HEK293 (cell line): ENCODE measurements around the gene EIF4ENIF1.

Experiments
- HOXD13 ChIP-seq: sonication (generic); formaldehyde crosslinking; IDR thresholded peaks from 2 replicates; pipeline ENCODE4 v1.8.0; 2022; ENCODE audit warnings: missing genetic modification reagents, borderline replicate concordance
- KLF10 ChIP-seq: fragments of 450-650 bp; IDR thresholded peaks from 2 replicates; pipeline ENCODE4 v1.5.1; 2018; ENCODE audit warnings: missing biosample characterization, mild to moderate bottlenecking, missing genetic modification characterization
- PRDM10 ChIP-seq: fragments of 450-650 bp; formaldehyde crosslinking; IDR thresholded peaks from 2 replicates; pipeline ENCODE4 v1.5.1; 2016; ENCODE audit warnings: missing biosample characterization, missing genetic modification characterization
- ZBTB11 ChIP-seq: fragments of 450-650 bp; formaldehyde crosslinking; conservative IDR thresholded peaks from 2 replicates; pipeline ENCODE4 v1.5.1; 2016; ENCODE audit warnings: low read depth, missing biosample characterization, missing genetic modification characterization
- ZFP37 ChIP-seq: fragments of 450-650 bp; formaldehyde crosslinking; IDR thresholded peaks from 2 replicates; pipeline ENCODE4 v1.5.1; 2016; ENCODE audit warnings: missing biosample characterization, missing genetic modification characterization
- ZFP41 ChIP-seq: fragments of 450-650 bp; formaldehyde crosslinking; IDR thresholded peaks from 2 replicates; pipeline ENCODE4 v1.5.1; 2016; ENCODE audit warnings: missing biosample characterization, missing genetic modification characterization, borderline replicate concordance
- ZNF133 ChIP-seq: fragments of 450-650 bp; formaldehyde crosslinking; IDR thresholded peaks from 2 replicates; pipeline ENCODE4 v1.5.1; 2016; ENCODE audit warnings: missing biosample characterization, missing genetic modification characterization
- ZNF311 ChIP-seq: fragments of 450-650 bp; formaldehyde crosslinking; IDR thresholded peaks from 2 replicates; pipeline ENCODE4 v1.5.1; 2017; ENCODE audit warnings: missing biosample characterization, missing genetic modification characterization, borderline replicate concordance
- ZNF37A ChIP-seq: fragments of 450-650 bp; IDR thresholded peaks from 2 replicates; pipeline ENCODE4 v1.5.1; 2018; ENCODE audit warnings: missing biosample characterization, missing genetic modification characterization
- ZNF404 ChIP-seq: fragments of 450-650 bp; formaldehyde crosslinking; IDR thresholded peaks from 2 replicates; pipeline ENCODE4 v1.5.1; 2017; ENCODE audit warnings: missing biosample characterization, missing genetic modification characterization
- ZNF423 ChIP-seq: fragments of 450-650 bp; formaldehyde crosslinking; IDR thresholded peaks from 2 replicates; pipeline ENCODE4 v1.5.1; 2016; ENCODE audit warnings: missing biosample characterization, missing genetic modification characterization
- ZNF48 ChIP-seq: fragments of 450-650 bp; formaldehyde crosslinking; IDR thresholded peaks from 2 replicates; pipeline ENCODE4 v1.5.1; 2016; ENCODE audit warnings: missing biosample characterization, missing genetic modification characterization
- ZNF514 ChIP-seq: fragments of 450-650 bp; formaldehyde crosslinking; IDR thresholded peaks from 2 replicates; pipeline ENCODE4 v1.5.1; 2016; ENCODE audit warnings: missing biosample characterization, missing genetic modification characterization
- ZNF521 ChIP-seq: fragments of 450-650 bp; formaldehyde crosslinking; IDR thresholded peaks from 2 replicates; pipeline ENCODE4 v1.5.1; 2017; ENCODE audit warnings: missing biosample characterization, mild to moderate bottlenecking, missing genetic modification characterization
- ZNF544 ChIP-seq: fragments of 450-650 bp; formaldehyde crosslinking; IDR thresholded peaks from 2 replicates; pipeline ENCODE4 v1.5.0; 2017; ENCODE audit warnings: missing biosample characterization, missing genetic modification characterization
- ZNF623 ChIP-seq: fragments of 450-650 bp; formaldehyde crosslinking; IDR thresholded peaks from 2 replicates; pipeline ENCODE4 v1.5.1; 2016; ENCODE audit warnings: missing biosample characterization, missing genetic modification characterization
- ZNF645 ChIP-seq: fragments of 450-650 bp; formaldehyde crosslinking; IDR thresholded peaks from 2 replicates; pipeline ENCODE4; 2016; ENCODE audit warnings: missing biosample characterization, missing genetic modification characterization
- ZNF692 ChIP-seq: fragments of 450-650 bp; formaldehyde crosslinking; IDR thresholded peaks from 2 replicates; pipeline ENCODE4 v1.5.1; 2016; ENCODE audit warnings: missing biosample characterization, missing genetic modification characterization
- ZNF747 ChIP-seq: fragments of 450-650 bp; formaldehyde crosslinking; IDR thresholded peaks from 2 replicates; pipeline ENCODE4 v1.5.1; 2016; ENCODE audit warnings: missing biosample characterization, missing genetic modification characterization
- ZNF777 ChIP-seq: fragments of 450-650 bp; formaldehyde crosslinking; IDR thresholded peaks from 2 replicates; pipeline ENCODE4 v1.5.1; 2017; ENCODE audit warnings: missing biosample characterization, missing genetic modification characterization, borderline replicate concordance
- ZNF830 ChIP-seq: fragments of 450-650 bp; IDR thresholded peaks from 2 replicates; pipeline ENCODE4 v1.5.0; 2018; ENCODE audit warnings: missing biosample characterization, missing genetic modification characterization, low read depth, mild to moderate bottlenecking, moderate library complexity
- TF ChIP-seq, protein P1 (sequence below): fragments of 450-650 bp; formaldehyde crosslinking; IDR thresholded peaks from 2 replicates; pipeline ENCODE4 v1.5.1; 2017; ENCODE audit warnings: missing biosample characterization, missing genetic modification characterization
- TF ChIP-seq, protein P2 (sequence below): fragments of 450-650 bp; formaldehyde crosslinking; IDR thresholded peaks from 2 replicates; pipeline ENCODE4 v1.5.0; 2017; ENCODE audit warnings: missing biosample characterization, missing genetic modification characterization, borderline replicate concordance

The EIF4ENIF1 gene

DNA sequence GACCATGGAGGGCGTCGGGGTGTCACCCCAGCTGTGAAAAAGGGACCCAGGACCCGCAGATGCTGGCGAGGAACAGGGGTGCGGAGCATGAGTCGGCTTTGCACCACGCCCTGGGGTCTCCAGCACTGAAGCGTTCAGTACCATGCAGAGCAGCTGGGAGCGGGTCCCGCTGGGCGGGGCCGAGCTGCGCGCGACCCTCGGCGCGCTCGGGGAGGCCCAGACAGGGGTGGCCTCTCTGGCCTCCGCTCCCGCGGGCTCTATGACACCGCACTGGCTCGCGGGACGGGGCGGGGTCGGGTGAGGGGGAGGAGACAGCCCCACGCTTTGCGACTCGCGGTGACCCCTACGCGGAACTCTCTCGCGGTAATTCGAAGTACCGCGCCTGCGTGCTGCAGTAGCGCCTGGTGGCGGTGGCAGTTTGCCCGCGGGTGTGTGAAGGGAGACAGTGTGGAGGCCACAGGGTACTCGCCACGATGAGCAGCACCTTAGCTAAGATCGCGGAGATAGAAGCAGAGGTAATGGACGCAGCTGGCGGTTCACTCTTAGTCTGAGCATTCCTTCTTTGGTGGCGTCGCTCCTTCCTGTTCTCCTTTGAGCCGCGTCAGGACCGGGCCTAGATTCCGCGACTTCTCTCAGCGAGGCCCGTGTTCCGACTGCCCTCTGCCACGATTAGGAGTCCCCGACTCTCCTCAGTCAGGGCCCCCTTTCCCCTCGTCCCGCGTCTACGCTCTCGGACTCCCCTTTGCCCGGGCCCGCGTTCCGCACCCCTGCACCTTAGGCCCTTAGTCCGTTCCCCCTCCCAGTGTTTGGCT is 90.2 kb downstream of the EIF4ENIF1 start, which contains the start of gene DRG1 (continued):
- TF ChIP-seq ZNF777 (tag by site-specific recombination) (no peak), ZFP37 (tag by site-specific recombination) (peak; percentile 72), PRDM10 (peak; percentile 67), ZNF830 (tag by site-specific recombination) (no peak), ZNF48 (no peak), ZFP41 (tag by site-specific recombination) (no peak), HOXD13 (CRISPR knock-in tag) (peak; percentile 24; the same call in 1 of the 2 replicates), ZNF37A (tag by site-specific recombination) (no peak), ZNF544 (tag by site-specific recombination) (no peak), ZNF521 (tag by site-specific recombination) (no peak), ZNF692 (tag by site-specific recombination) (peak; percentile 78), ZNF311 (tag by site-specific recombination) (no peak), ZBTB11 (0 out of 2 replicates have a peak, but pooled peaks have one; percentile 16), ZNF747 (tag by site-specific recombination) (no peak), ZNF404 (tag by site-specific recombination) (no peak), ZNF514 (tag by site-specific recombination) (no peak), ZNF645 (no peak), KLF10 (tag by site-specific recombination) (no peak; the same call in 1 of the 2 replicates), ZNF623 (tag by site-specific recombination) (no peak), ZNF133 (tag by site-specific recombination) (no peak), ZNF423 (tag by site-specific recombination) (no peak)
- TF ChIP-seq, protein P1, sequence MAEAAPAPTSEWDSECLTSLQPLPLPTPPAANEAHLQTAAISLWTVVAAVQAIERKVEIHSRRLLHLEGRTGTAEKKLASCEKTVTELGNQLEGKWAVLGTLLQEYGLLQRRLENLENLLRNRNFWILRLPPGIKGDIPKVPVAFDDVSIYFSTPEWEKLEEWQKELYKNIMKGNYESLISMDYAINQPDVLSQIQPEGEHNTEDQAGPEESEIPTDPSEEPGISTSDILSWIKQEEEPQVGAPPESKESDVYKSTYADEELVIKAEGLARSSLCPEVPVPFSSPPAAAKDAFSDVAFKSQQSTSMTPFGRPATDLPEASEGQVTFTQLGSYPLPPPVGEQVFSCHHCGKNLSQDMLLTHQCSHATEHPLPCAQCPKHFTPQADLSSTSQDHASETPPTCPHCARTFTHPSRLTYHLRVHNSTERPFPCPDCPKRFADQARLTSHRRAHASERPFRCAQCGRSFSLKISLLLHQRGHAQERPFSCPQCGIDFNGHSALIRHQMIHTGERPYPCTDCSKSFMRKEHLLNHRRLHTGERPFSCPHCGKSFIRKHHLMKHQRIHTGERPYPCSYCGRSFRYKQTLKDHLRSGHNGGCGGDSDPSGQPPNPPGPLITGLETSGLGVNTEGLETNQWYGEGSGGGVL (tag by site-specific recombination): no peak
- TF ChIP-seq, protein P2, sequence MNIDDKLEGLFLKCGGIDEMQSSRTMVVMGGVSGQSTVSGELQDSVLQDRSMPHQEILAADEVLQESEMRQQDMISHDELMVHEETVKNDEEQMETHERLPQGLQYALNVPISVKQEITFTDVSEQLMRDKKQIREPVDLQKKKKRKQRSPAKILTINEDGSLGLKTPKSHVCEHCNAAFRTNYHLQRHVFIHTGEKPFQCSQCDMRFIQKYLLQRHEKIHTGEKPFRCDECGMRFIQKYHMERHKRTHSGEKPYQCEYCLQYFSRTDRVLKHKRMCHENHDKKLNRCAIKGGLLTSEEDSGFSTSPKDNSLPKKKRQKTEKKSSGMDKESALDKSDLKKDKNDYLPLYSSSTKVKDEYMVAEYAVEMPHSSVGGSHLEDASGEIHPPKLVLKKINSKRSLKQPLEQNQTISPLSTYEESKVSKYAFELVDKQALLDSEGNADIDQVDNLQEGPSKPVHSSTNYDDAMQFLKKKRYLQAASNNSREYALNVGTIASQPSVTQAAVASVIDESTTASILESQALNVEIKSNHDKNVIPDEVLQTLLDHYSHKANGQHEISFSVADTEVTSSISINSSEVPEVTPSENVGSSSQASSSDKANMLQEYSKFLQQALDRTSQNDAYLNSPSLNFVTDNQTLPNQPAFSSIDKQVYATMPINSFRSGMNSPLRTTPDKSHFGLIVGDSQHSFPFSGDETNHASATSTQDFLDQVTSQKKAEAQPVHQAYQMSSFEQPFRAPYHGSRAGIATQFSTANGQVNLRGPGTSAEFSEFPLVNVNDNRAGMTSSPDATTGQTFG (tag by site-specific recombination): no peak
